Body of pancreas (tissue), 4 donors: ENCODE measurements around the gene C11orf87. TPM values are rescaled to one million over a fixed set of nuclear protein-coding genes. Genes with fewer than 3 reads are reported as not detected.

ENCODE experiments used
- ATAC-seq: fragments of 150-250 bp; one replicate; pipeline ENCODE4 v1.9.1; 2016
- DNase-seq, 4 donors: peaks; one replicate each; pipeline ENCODE4 v3.0.0-alpha.2; 2019
- H3K27ac ChIP-seq, 4 donors: fragments of 200-600 bp; sonication (generic); 1 replicate in 3 of 4; 2 replicates in 1 of 4; pipeline versions ENCODE4 v1.5.1 to v1.6.1; 2016 to 2019; ENCODE audit warnings: mild to moderate bottlenecking in 1 of 4, mixed read lengths in 1 of 4, moderate library complexity in 1 of 4
- H3K27me3 ChIP-seq, 2 donors: fragments of 200-600 bp; sonication (generic); one replicate each; pipeline ENCODE4 v1.6.0; 2016; ENCODE audit warnings: mild to moderate bottlenecking in 1 of 2
- H3K36me3 ChIP-seq, 2 donors: fragments of 200-600 bp; sonication (generic); replicated peaks in 1 of 2; 2 replicates each; pipeline ENCODE4 v1.5.1; 2016; ENCODE audit warnings: low read depth in 2 of 2; ENCODE audit not compliant: insufficient read depth in 1 of 2
- H3K4me1 ChIP-seq: fragments of 200-600 bp; sonication (generic); one replicate; pipeline ENCODE4 v1.6.0; 2016
- H3K4me3 ChIP-seq, 2 donors: fragments of 200-600 bp; sonication (generic); 1 replicate in 1 of 2; 2 replicates in 1 of 2; pipeline ENCODE4 v1.5.1; 2016 to 2019
- H3K9me3 ChIP-seq, 3 donors: fragments of 200-600 bp; sonication (generic); 1 replicate in 2 of 3; 2 replicates in 1 of 3; pipeline ENCODE4 v1.5.1; 2016
- POLR2A ChIP-seq, 3 donors: fragments of 450-650 bp; IDR thresholded peaks; one replicate each; pipeline ENCODE4 v1.6.1; 2016; ENCODE audit warnings: antibody characterized with exemption in 3 of 3, mild to moderate bottlenecking in 2 of 3
- WGBS, 2 donors: methylation state at CpG; one replicate each; pipeline ENCODE4 v1.1.5; 2017; 5-methylcytosine and 5-hydroxymethylcytosine counted together
- intact Hi-C: fragments of 100-400 bp; cut with DNase I; formaldehyde crosslinking; loops from one replicate; pipeline ENCODE4 v1.15.1; 2023
- total RNA-seq, 2 donors: library from RNA; depleted of rRNA; stranded (reverse); fragments of >200 nt; gene quantifications; one replicate each; pipeline ENCODE4 v1.1.0, GENCODE V29; 2016
- TF ChIP-seq, protein P1 (sequence below), 7 experiments: fragments of 450-650 bp in 4 of 7; fragments of 200-600 bp in 3 of 7; sonication (generic) in 3 of 7; IDR thresholded peaks; one replicate each; pipeline ENCODE4 v1.5.1; 2016 to 2019; ENCODE audit warnings: antibody characterized with exemption in 7 of 7

Gene C11orf87
- total RNA-seq, 2 donors from 2014 or later, result not detected

DNA sequence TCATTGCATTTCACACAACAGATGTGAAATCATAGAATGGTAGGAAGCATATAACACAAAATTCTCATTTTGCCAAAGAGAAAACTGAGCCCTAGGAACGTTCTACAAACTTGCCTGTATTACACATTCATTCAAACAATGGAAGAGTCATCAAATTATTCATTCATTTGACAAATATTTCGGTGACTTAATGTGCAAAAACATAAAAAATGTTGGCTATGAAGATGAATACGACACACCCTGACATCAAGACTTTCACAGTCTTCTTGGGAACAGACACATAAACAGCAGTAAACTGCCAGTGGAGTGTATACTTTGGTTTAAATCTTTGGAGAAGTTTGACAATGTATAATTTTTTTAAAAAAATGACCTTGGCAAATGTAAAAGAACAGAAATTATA is 20.4 kb upstream of the C11orf87 start:
- H3K9me3 ChIP-seq, result no peaks in the 10 kb centered on the region
- no peak overlapping the region for H3K4me3 ChIP-seq
- 49 to 51% methylated on average over 3 of the region's 3 CpGs for WGBS, 2 donors
- H3K27me3 ChIP-seq, result no peaks in the 10 kb centered on the region
- H3K27ac ChIP-seq, result no peak overlapping the region
- DNase-seq (no peak), ATAC-seq (no peak)
- H3K36me3 ChIP-seq, result no peaks in the 10 kb centered on the region
- intact Hi-C loops, result no loop called here
- H3K4me1 ChIP-seq, result no peaks in the 10 kb centered on the region
- TF ChIP-seq, protein P1, sequence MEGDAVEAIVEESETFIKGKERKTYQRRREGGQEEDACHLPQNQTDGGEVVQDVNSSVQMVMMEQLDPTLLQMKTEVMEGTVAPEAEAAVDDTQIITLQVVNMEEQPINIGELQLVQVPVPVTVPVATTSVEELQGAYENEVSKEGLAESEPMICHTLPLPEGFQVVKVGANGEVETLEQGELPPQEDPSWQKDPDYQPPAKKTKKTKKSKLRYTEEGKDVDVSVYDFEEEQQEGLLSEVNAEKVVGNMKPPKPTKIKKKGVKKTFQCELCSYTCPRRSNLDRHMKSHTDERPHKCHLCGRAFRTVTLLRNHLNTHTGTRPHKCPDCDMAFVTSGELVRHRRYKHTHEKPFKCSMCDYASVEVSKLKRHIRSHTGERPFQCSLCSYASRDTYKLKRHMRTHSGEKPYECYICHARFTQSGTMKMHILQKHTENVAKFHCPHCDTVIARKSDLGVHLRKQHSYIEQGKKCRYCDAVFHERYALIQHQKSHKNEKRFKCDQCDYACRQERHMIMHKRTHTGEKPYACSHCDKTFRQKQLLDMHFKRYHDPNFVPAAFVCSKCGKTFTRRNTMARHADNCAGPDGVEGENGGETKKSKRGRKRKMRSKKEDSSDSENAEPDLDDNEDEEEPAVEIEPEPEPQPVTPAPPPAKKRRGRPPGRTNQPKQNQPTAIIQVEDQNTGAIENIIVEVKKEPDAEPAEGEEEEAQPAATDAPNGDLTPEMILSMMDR (IDR thresholded peaks at IDR 0.05), result no peak

DNA sequence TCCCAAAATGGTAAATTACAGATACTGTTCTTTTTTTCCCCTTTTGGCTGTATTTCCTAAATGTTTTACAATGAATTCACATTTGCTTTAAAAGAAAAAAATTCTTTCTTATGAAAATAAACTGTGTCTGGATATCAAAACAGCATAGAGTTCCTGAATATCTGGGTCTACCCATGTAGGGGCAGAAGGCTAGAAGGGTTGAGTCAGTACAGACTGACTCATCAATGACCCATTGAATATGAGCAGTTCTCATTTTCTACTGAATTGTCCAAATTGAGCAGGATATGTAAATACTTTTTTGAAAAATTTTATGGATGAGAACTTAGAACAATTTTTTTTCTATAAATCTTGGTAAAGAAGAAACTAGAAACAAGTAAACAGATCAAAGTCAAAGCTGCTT is 16.3 kb upstream of the C11orf87 start:
- ATAC-seq, result no peak
- no peaks in the 10 kb centered on the region for H3K36me3 ChIP-seq
- no peak for DNase-seq
- TF ChIP-seq, protein P1 (IDR thresholded peaks at IDR 0.05), result no peak
- no peak for TF ChIP-seq POLR2A (IDR thresholded peaks at IDR 0.05)
- no peaks in the 10 kb centered on the region for H3K4me1 ChIP-seq
- H3K9me3 ChIP-seq, result no peaks in the 10 kb centered on the region
- no peaks in the 10 kb centered on the region for H3K27me3 ChIP-seq
- intact Hi-C loops, result no loop called here
- no peak overlapping the region for H3K4me3 ChIP-seq
- no peak overlapping the region for H3K27ac ChIP-seq

DNA sequence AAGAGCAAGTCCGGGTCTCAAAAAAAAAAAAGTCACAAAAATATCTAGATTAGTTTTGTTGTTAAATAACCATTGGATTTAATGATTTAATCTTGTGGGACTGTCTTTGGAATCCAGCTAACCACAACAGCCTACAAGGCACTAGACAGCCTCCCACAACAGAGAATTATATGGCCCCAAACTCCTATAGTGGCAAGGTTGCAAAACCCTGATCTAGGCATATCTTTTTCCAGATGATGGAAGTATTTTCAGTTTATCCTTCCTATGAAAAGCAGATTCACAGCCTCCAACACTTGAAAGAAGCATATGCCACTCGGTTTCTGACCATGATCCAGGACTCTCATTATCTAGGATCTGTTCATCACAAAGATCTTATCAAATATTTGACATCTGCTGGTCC is 5.4 kb upstream of the C11orf87 start:
- Histone ChIP-seq H3K27ac (no peak overlapping the region), H3K4me3 (no peak overlapping the region), H3K36me3 (no peaks in the 10 kb centered on the region), H3K9me3 (no peaks in the 10 kb centered on the region), H3K4me1 (no peaks in the 10 kb centered on the region), H3K27me3 (no peaks in the 10 kb centered on the region)
- intact Hi-C loops, result no loop called here
- ATAC-seq, result no peak
- TF ChIP-seq POLR2A (IDR thresholded peaks at IDR 0.05), result no peak
- TF ChIP-seq, protein P1 (IDR thresholded peaks at IDR 0.05), result no peak
- WGBS, 2 donors, result 25 to 35% methylated on average over 2 of the region's 2 CpGs
- DNase-seq, result no peak

DNA sequence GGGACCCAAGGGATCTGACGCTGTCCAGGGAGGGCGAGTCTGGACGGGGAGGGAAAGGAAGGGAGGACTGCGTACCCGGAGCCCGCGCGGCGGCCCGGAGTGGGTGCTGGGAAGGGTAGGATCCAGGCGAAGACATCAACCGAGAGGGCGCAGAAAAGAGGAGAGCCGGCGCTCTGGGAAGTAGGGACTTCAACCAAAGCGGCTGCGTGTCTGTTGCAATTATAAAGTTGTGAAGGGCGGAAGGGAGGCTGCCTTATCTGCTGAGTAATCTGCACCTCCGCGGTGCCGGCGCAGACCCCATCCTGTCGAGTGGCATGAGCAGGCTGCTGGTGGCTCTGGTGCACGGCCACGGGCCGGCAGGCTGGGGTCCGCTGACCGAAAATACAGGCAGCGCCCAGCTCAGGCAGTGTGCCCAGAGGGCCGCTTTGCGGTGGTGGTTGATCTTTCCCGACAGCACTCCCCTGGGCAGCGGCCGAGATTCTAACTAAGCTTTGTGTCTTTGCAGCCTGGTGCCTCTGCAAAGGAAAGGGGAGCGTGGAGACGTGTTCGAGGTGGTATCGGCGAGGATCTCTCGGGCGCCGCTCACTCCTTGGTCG is 978 bp downstream of the C11orf87 start:
- Histone ChIP-seq H3K4me1 (peaks cover 20% of the 10 kb centered on the region), H3K4me3 (no peak overlapping the region), H3K9me3 (no peaks in the 10 kb centered on the region), H3K27me3 (peaks cover 0 to 14% of the 10 kb centered on the region in 2 donors), H3K27ac (no peak overlapping the region), H3K36me3 (no peaks in the 10 kb centered on the region)
- WGBS, 2 donors, result 1 to 3% methylated on average over 42 to 43 of the region's 43 CpGs
- ATAC-seq, result no peak
- DNase-seq, result peak in 1 of 4 donors; percentile 5
- intact Hi-C loops, result no loop called here
- no peak for TF ChIP-seq POLR2A (IDR thresholded peaks at IDR 0.05)
- TF ChIP-seq, protein P1 (IDR thresholded peaks at IDR 0.05), result no peak

DNA sequence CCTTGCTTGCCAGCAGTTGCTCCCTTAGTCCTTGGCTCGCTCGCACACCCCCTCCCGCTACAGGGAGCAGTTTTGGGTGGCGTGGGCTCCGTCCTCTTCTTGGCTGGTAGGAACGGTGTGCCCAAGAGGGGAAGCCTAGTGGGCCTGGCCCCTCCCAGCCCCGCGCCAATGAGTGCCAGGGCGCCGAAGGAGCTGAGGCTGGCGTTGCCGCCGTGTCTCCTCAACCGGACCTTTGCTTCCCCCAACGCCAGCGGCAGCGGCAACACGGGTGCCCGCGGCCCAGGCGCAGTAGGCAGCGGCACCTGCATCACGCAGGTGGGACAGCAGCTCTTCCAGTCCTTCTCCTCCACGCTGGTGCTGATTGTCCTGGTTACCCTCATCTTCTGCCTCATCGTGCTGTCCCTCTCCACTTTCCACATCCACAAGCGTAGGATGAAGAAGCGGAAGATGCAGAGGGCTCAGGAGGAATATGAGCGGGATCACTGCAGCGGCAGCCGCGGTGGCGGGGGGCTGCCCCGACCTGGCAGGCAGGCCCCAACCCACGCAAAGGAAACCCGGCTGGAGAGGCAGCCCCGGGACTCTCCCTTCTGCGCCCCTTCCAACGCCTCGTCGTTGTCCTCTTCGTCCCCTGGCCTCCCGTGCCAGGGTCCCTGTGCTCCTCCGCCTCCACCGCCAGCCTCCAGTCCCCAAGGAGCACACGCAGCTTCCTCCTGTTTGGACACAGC is 1.6 kb downstream of the C11orf87 start:
- H3K4me1 ChIP-seq, result peaks cover 20% of the 10 kb centered on the region
- no peak for ATAC-seq
- 16 to 21% methylated on average over 20 to 38 of the region's 45 CpGs for WGBS, 2 donors
- H3K4me3 ChIP-seq, result no peak overlapping the region
- TF ChIP-seq, protein P1 (IDR thresholded peaks at IDR 0.05), result no peak
- no peak for TF ChIP-seq POLR2A (IDR thresholded peaks at IDR 0.05)
- DNase-seq, result no peak
- no peaks in the 10 kb centered on the region for H3K36me3 ChIP-seq
- no peaks in the 10 kb centered on the region for H3K9me3 ChIP-seq
- H3K27ac ChIP-seq, result no peak overlapping the region
- H3K27me3 ChIP-seq, result peaks cover 0 to 14% of the 10 kb centered on the region in 2 donors
- intact Hi-C loops, result no loop called here
